Bone marrow (tissue), 2 donors: ENCODE results near the gene AKT3.
A peak's percentile ranks its signal among the peaks of the same experiment; 100 is the strongest.

Experiments
- DNase-seq, 2 donors: peaks; one replicate each; lab custom pipeline; 2025; lab: John Stamatoyannopoulos, UW

Gene AKT3

DNA sequence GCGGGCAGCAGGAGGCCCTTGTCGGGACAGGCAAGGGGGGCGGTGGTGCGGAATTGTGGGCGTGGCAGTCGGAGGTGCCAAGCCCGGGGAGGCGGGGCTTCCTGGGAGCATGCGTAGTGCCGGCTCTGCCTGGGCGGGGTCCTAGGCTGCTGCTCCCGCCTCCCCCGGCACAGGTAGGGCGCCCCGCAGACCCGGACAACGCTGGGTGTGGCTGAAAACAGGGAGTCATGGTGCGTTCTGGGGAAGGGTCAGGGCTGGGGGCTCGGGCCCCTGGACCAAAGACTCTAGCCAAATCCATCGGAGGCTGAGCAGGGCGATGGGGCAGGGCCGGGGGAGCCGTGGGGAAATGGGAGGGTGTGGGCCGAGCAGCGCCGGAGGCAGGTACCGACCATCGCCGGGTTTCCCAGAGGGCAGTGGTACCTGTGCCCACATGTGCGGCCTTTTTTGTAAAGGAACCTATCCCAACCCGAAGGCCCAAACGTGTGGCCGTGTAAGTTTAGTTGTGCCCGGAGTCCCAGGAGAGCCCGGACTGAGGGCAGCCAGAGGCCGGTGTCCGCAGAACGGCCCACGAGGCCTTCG is 362.3 kb downstream of the AKT3 start:
- no peak for DNase-seq

DNA sequence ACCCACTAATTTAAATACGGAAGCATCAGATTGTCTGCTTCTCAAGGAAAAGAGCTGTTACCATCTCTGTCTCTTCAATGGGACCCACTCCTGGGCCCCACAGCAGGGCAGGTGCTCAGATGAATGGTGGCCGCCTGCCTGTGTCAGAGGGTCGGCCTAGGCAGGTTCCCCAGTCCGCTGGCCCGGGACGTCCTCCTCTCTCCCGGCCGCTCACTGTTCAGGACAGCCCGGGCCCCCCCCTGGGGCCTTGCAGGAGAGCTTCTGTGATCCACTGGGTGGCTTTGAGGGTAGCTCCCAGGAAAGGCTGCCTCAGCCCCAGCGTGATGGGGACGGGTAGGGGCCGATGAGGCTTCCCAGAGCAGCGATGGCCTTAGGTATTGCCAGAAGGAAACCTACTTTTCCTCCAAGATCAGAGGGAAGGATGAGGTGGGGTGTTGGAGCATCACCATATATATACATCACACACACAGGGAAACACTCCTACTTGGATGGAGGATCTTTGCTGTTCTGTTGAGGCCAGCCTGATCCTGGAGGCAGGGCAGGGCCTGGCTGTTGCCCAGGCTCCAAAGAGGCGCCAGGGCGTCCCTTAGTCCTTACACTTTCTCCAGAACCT is 362.9 kb downstream of the AKT3 start:
- no peak for DNase-seq

DNA sequence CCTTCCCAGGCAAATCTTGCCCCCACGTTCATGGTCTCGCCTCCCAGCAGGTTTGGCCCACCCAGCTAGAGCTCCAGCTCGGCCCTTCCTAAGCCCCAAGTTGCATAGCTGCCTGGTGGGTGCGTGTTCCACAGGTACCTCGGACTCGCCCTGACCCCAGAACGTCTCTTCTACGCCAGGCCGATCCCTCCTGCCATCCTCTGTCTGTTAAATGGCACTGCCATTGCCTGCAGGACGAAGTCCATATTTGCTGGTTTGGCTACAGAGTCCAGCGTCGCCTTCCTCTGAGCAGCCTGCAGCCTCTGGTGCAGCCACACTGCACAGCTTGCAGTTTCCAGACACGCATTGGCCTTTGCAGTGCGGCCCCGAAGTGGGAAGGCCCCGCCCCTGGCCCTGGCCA is 366.1 kb downstream of the AKT3 start:
- no peak for DNase-seq

DNA sequence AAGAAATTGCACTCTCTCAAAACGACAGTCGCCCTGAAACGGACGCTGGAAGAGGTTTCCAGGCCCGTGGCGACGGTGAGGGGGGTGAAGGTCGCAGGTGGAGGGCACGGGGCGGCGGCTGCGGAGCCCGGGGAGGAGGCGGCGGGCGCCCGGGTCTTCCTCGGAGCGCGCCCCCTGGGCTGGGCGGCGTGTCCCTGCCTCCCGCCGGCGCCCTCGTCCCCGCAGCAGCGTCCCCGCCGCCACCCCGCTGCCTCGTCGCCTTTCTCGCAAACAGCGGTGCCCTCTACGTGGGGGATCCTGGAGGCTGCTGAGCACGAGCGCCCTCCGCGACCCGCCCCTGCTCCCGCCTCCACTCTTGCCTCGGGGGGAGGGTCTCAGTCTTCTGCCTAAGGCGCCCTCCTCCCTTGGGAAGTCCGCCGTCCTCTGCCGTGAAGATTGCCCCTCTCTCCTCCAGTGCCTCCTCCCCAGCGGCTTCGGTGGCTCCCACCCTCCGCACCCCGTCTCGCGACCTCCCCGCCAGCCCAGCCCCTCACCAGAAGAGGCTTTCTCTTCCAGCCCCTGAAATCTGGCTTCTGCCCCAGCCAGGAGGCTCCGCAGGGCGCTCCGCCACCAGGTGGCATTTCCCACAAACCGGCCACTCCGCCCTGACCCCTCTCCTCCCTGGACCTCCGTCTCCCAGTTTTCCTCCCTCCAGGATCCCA is 366.8 kb downstream of the AKT3 start:
- no peak for DNase-seq

DNA sequence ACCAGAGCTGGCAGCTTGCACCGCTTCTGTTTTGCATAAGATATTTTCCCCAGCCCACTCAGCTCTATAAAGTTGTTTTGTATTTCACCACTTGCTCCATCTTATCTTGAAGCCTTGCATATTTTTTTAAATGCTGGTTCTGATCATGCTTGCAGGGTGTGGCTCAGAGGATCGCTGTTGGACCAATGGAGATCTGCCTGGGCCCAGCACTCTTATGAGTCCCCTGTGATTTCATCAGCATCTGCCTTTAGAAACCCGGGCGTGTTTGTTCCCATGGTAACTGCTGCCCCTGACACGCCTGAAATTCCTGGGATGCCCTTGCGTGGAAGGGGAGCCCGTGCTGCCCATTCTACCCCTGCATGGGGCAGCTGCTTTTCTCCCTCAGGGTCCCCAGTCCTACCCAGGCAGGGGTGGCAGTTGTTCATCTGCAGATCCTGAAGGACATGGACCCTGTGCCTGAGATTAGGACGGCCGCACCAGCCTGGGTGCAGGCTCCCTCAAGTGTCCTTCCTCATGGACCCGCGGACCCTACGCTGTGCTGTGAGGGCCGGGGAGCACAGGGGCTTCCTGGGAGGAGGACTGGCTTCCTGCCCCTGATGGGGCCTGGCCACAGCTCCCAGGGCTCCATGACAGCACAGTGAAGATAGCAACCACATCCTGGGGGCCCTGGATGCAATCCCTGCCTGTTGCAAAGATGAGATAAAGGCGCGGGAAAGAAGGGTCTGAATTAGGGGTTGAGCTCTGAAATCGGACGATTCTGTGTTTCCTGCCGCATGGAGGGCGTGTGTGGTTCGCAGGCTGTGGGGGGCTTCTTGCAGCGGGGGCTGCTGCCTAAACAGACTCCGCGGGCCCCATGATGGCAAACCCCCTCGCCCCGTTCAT is 367.7 kb downstream of the AKT3 start:
- DNase-seq, result no peak

DNA sequence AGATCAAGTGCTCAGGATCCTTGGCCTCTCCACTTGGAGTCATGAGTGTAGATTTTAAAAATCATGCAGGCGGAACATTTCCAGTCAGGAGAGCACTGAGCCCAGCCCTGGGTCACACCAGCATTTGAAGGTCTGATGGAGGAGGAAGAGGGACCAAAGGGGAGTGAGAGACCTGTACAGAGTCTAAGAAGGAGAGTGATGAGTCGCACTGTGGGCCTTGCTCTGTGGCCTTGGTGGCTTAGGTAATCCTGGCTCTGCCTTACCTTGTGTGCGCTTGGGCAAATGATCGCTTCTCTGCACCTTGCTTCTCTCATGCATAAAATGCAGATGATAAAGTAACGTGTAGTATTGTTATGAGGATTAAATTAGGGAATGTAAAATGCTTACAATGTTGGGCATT is 368.9 kb downstream of the AKT3 start:
- DNase-seq, result no peak

DNA sequence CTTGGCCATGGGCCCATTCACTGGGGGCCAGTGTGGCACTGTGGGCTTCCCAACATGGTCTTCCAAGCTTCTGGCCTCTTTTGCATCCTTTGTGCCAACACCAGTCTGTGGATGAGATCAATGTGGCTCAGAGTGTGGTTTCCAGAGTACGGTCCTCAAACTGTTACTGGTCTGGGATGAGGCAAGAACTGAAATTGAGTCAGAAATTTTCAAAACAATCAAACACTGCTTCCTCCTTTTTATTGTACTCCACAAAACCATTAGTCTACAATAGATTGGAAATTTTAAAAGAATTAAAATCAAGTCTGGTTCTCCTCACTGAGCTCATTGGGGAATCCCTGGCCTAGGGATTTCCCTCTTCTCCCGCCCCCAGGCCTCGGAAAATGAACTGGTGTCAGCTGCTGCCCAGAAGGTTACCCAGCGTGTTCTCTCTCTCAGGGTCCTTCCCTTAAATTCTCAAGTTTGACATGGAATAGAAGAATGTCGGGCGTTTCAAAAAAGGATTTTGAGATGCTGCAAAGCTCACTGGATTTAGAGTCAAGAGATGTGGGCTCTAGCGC is 372.2 kb downstream of the AKT3 start:
- DNase-seq, result no peak

DNA sequence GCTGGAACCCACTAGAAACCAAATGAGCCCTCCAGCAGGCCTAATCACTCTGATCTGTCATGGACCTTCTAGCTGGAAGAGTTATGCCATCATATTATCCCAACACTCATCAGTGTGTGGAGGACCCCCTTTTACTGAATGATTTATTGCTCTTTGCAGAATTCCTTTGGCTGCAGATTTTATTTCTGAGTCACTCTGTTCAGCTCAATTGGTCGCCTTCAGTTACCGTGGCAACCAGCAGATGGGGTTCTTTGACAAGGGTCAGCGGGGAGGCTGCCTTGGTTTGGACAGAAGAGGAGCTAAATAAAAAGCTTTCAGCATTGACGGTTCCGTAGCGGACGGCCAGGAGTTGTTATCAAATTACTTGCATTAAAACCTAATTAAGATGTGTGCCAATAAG is 374.1 kb downstream of the AKT3 start:
- no peak for DNase-seq

DNA sequence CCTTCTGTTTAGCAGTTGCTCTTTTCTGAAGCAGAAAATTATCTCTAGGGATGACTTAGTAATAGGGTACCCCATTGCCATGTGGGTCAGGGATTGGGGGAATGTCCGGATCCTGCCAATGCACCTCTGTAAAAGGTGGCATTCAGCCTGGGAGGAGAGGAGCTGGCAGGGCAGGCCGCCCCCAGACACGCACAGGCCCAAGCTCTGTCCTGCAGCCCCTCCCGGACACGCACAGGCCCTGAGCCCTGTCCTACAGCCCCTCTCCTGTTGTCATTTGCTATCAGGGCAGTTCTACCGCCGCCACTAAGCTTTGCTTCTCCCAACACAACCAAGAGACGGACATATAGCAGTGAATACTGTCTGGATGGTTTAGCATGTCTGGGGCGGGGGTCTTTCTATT is 375.1 kb downstream of the AKT3 start:
- no peak for DNase-seq

DNA sequence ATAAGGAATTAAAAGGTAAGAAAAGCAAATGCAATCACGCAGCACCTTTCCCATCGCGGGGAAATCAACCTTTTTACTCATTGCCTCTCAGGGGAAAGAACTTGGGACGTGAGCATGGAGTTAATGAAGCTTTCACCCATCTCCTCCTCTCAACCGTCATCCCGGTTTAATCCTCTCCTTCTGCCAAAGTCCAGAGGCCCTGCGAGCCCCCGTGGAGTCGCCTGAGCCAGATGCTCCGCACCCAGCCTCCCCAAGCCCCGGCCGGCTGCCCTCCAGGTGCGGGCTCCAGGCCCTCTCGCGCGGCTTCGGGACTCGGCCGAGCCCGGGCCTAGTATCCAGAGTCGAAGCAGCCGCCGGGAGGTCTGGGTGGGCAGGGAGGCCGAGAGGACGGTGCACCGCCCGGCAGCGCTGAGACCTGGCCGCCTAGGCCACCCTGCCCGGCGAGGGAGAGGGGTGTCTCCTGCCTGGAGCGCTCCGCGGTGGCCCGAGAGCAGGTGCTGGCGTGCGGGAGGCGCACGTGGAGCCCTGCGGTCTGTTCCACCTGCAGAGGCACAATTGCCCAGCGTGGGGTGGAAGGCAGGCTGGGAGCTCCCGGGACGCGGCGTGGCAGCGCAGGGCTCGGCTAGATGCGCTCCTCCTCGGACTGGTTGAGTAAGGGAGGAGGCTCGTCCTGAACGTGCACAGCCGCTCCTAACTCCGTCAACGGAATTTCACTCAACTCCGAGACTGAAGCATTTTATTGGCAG is 375.7 kb downstream of the AKT3 start:
- no peak for DNase-seq

DNA sequence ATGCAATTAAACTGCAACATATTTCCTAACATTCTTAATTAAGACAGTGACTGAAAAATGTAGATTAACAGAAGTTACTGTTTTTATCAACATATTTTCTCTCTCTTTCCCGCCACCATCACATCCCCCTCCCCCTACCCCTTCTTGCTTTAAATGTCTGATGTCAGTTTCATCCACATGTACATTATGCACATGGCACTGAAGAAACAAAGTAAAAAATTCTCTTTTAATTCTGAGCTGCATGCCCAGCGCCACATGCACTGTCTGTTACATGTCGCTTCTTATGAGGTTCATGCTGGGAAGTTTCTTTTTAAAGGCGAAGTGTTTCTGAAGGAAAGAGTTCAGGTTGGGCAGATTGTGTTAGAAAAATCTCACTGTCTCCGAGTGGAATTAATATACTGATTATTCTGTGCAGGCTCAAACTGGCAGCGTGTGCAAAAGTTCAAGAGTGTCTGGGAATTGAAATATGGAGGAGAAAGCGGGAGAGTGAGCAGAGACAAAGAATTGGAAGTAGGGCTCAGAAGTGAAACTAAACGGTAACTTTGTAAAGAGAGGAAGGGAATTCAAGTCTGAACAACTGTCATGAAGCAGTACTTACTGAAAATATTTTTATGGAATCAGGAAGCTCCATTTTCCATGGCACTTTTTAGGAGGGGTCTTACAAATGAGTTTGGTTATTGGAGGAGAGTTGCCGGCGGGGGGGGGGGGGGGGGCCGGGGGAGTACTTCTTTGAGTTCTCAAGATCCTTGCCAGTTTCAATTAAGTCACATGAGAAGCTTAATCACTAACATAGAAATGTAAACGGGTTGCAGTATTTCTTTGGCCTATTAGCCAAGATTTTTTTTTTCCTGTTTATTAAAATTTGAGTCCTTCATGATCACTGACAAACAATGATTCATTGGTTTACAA is 376.6 kb downstream of the AKT3 start:
- peak in 1 of 2 donors; percentile 63 for DNase-seq

DNA sequence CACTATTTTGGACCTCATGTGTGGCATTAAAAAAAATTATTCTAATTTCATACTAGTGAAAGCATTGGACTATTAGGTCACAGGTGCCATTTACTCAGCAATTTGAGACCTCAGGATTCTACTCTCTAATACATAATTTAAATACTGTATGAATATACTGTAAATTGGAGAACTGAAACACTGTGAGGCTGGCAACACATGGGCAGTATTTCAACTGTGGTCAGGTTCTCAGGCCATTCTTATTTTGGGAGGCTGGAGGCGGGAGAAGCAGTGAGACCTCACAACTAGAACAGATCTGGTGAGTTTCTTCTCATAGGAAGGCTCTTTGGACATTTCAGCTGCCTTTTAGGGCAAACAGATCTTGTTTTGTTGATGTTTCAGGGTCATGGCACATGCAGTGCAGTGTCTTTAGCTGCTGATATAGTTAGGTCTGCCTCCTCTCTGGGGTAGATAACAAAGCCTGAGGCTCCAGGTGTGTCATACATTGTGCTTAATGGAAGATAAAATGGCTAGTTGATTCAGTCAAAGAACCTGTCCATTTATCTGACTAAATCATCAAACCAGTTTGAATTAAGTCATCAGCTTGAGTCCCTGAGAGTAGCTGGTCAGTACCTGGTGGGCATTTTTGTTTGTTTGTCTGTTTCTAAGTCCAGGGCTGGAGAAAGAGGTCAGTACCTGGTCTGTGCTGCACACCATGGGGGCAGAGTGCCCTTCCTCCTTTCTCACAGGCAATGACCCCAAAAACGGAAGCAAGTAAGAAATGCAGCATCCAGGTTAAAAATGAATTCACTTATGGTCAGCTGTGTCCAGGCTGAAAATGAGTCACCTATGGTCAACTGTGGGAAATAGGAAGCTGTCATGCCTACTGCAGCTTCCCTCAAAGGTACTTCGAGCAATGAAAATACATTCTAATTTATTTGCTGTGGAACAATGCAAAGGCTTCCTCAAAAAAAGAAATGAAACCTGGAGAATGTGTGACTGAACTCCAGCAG is 378.0 kb downstream of the AKT3 start:
- DNase-seq, result no peak

DNA sequence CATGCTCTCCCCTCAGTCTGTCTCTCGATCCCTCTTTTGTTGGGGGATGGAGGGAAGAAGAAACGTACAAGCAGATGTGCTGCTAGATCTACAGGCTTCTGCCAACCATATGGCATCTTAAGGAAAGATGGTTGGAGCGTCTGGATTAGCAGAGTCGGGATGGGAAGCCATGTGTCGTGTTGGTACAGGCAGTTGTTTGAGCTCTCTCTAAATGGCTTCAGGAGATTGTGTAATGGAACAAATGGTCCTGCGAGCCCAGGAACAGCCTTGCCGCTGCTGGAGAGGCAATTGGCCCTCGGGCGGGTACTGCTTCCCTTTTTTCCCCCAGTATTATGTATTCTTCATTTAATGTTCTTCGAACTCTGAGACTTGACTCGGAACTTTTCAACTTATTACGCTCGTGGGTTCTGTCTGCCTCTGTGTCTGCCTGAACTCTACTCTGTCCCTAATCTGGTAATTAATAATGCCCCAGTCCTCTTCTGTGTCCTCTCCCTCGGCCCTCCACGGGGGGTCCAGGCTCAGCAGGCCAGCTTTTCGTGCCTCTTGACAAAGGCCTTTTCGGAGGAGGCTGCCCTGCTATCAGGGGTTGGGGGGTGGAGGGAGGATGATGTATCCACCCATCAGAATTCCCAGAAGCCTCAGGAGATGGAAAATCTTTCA is 378.9 kb downstream of the AKT3 start:
- no peak for DNase-seq

DNA sequence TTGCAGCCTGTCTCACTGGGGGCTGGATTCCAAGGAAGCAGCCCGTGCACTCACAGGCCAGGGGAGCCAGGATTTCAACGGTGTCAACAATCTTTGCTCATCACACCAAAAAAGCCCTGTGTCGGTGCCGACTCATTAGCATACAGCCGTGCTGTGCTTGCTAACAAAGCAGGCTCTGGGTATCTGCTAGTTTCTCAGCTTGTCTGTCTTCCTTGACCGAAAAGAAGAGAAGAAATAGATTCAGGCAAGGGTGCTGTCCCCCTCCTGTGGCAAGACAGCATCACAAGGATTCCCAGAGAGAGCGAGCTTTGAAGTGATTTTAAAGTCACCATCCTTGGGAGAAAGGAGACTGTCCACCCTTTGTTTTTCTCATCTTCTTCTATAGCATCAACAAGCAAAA is 379.5 kb downstream of the AKT3 start:
- DNase-seq, result no peak

DNA sequence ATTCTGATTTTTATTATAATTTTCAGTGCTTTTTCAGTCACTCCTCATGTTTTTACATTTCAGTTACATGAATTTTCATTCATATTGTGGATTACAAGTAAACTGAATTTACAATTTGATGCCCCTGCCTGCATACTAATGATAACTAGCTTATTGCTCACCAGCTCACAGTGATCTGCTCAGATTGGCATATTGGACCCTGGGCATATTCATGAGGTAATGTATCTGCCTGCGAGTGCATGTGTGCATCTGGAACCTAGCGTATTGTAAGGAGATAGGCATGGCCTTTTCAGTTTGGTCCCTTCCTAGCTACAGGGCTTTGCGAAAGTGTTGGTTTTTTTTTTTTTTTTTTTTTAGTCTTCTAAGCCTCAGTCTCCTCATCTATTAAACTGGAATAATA is 380.5 kb downstream of the AKT3 start:
- DNase-seq, result no peak

DNA sequence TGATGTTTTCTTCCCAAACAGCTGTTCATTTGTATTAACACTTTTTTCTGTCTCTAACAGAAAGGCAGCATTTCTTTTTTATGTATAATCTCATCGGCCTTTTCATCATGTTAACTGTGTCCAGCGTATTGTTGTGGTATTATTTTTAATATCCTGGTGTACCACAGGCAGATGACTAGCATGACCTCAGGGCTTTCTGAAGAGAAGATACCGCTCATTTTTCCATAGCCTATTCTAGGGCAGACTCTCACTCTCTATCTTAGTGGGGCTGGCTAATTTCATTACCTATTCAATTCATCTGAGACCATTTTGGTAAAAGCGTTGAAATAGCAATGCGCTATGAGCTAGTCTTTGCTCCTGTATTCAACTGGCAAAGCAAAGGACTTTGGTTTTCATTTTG is 384.3 kb downstream of the AKT3 start:
- DNase-seq, result no peak

DNA sequence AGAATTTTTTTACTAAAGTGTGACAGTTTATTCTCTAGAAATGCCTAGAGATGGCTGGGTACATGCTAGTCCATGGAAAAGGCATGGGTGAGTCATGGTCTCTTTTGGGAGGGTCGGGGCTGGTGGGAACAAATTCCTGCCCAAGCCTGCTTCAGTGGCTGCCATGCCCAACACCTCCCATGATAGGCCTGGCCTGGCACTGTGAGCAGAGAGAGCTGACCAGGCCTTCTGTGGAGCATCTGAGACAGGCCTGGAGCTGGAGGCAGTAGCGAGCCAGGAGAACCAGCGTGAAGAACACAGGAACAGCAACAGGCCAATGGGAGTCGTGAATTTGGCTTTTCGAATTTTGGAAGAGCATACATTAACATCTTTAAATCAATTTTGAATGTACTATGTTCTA is 385.0 kb downstream of the AKT3 start:
- DNase-seq, result no peak

DNA sequence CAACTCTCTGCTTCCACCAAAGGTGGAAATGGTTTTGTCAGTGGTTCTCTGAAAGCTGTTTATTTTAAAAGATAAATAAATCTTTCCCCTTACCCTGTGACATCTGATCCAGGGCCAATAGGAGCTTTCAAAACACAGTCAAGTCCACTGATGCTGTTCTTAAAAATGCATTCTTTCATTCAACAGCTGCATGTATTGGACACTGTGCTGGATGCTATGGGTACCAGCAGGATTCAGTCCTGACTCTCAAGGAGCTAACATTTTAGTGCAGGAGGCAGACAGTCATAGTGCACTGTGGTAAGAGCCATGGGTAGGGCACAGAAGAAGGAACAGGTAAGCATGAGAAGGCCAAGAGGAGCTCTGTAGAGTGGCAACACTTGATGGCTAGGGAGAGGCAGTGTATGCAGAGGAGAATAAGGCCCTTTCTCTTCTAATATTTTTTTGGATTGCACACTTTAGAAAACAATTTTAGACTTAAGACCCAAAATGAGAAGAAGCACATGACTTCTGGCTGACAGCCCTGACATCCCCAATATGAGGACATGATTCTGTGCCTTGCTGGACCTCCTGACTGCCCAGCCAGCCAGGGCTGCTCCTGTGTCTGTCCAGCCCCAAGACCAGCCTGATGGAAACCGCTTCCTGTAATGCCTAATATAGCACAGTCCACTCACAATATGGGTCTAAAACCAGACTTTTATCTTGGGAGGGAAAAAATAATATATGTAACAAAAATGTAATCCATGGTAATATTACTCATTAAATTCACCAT is 386.9 kb downstream of the AKT3 start:
- no peak for DNase-seq
